ENCODE measurements around the gene NDUFV1. TPM values are rescaled to one million over a fixed set of nuclear protein-coding genes. Genes with fewer than 3 reads are reported as not detected.
A peak's percentile ranks its signal among the peaks of the same experiment; 100 is the strongest.

Gene NDUFV1
- total RNA-seq, 4 donors from 2014 or later = 143 to 233 (median 165) TPM

DNA sequence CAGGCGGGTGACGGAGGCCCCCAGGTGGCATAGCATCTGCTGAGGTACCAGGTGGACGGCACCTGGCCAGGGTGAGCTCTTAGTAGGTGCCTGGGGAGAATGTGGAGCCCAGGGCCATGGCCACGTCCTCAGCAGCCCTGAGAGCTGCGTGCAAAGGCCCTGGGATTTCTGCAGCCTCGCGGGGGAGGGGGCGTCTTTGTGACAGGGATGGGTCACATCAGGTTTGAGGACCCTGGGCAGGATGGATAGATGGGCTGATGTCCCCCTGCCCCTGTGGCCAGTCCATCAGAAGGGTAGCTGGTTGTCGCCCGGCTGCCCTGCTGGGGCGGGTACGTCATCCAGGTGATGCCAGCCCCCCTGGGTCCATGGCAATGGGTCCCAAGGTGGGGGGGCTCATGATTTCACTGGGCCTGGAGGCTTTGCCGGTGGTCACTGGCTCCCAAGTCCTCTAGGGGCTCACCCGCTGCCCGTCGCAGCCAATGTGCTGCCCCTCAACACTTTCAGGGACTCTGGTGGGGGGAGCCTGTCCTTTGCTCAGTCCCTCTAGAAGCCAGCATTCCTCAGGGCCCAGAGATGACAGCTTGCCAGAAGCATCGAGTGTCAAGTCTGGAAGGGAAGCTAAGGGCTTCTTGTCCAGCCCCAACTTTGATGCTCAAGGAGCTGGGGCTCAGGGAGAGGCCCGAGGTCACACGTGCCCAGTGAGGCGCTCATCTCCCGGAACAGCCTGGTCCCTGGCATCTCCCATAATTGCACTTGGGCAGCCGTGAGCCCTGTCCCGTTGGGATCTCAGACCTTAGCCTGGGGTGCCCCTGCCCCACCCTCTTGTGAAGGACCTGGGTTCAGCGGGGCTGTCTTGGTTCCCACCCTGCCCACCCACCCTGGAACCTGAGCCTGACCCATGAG, 32.0 kb downstream of the NDUFV1 start:
- no peak for DNase-seq (ENCODE audit: low spot score)
- ATAC-seq (ENCODE audit: low FRiP score) = no peak
- TF ChIP-seq, protein P1, sequence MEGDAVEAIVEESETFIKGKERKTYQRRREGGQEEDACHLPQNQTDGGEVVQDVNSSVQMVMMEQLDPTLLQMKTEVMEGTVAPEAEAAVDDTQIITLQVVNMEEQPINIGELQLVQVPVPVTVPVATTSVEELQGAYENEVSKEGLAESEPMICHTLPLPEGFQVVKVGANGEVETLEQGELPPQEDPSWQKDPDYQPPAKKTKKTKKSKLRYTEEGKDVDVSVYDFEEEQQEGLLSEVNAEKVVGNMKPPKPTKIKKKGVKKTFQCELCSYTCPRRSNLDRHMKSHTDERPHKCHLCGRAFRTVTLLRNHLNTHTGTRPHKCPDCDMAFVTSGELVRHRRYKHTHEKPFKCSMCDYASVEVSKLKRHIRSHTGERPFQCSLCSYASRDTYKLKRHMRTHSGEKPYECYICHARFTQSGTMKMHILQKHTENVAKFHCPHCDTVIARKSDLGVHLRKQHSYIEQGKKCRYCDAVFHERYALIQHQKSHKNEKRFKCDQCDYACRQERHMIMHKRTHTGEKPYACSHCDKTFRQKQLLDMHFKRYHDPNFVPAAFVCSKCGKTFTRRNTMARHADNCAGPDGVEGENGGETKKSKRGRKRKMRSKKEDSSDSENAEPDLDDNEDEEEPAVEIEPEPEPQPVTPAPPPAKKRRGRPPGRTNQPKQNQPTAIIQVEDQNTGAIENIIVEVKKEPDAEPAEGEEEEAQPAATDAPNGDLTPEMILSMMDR (IDR thresholded peaks at IDR 0.05) = no peak

DNA sequence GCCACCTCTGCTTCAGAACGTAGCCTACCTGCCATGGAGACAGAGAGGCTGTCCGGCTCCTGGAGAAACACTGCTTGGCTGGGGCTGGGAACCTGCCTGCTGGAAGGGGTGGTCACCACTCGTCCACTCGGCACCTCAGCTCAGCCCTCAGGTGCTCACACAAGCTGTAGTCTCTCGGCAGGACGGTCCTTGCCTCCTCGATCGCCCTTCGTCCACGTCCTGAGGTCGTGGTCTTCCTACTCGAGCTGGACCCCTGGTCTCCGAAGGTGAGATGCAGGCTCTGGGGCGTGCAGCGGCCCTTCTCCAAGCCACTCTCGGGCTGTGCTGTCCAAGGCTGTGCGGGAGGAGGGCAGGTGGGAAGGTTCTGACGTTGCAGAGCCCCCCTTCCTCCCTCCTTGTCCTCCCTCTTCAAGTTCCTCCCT, 32.7 kb downstream of the NDUFV1 start, which contains the start of gene TBX10:
Gene TBX10, minus strand, starts transcription at position 326 of the 422 bp plus-strand sequence. Its CDS starts 291 bp downstream, at position 35.
- ATAC-seq (ENCODE audit: low FRiP score) (no peak), DNase-seq (ENCODE audit: low spot score) (no peak)
- TF ChIP-seq, protein P1 (IDR thresholded peaks at IDR 0.05) = no peak

DNA sequence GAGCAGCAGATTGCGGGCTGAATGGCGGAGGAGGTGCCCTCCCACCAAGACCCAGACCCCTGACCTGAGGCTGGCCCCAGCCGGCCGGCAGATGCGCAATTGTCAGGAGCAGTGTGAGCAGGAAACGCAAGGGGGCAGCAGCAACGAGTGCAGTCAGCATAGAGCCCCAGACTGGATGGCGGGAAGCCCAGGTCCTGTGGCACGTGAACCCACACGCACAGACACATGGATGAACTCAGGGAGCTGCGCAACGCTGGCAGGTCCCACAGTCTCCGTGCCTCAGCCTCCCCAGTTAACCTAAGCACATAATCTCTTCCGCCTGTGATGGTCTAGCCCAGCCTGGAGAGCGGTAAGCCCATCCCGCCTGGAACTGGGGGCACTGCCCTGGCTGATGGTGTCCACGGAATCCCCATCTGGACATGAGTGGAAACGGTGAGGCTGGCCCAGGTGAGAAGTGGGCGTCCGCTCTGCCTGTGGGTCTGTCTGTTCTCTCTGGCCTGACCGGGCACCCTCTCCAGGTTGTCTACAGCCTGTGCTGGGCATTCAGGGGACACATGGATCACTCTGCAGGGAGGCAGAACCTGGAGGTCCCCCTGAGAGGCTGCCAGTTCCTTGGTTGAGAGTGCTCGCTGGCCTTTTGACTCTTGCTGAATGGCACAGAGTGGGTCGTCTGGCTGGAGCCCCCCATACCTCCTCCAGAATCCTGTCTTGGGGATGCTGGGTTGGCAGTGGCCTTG, 33.5 kb downstream of the NDUFV1 start:
- ATAC-seq (ENCODE audit: low FRiP score) (peak; percentile 37), DNase-seq (ENCODE audit: low spot score) (no peak)
- TF ChIP-seq, protein P1 (IDR thresholded peaks at IDR 0.05) = no peak

DNA sequence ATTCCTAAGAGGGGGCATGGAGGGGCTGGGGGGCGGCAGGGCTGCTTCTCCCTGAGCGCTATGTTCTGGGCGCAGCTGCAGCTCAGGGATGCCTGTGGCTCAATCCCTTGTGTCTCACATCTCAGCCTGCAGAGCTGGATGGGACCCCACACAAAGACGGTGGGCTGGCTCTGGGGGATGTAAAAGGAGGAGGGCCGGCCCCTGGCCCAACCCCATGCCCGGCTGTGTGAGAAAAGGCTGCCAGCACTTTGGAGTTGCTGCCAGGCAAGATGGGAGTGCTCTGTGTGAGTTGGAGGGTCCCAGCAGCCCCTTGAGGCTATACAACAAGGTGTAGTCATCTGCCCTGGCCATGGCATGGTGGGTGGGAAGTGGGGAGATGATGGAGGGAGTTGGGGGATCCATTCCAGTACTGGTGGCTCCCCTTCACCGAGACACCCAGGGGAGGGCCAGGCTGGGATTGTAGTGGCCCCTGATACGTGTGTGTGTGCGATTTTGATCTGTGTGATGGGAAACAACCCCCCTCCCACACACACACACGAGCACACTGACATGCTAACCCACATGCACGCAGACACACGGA, 34.1 kb downstream of the NDUFV1 start:
- ATAC-seq (ENCODE audit: low FRiP score) (no peak), DNase-seq (ENCODE audit: low spot score) (no peak)
- TF ChIP-seq, protein P1 (IDR thresholded peaks at IDR 0.05) = no peak

DNA sequence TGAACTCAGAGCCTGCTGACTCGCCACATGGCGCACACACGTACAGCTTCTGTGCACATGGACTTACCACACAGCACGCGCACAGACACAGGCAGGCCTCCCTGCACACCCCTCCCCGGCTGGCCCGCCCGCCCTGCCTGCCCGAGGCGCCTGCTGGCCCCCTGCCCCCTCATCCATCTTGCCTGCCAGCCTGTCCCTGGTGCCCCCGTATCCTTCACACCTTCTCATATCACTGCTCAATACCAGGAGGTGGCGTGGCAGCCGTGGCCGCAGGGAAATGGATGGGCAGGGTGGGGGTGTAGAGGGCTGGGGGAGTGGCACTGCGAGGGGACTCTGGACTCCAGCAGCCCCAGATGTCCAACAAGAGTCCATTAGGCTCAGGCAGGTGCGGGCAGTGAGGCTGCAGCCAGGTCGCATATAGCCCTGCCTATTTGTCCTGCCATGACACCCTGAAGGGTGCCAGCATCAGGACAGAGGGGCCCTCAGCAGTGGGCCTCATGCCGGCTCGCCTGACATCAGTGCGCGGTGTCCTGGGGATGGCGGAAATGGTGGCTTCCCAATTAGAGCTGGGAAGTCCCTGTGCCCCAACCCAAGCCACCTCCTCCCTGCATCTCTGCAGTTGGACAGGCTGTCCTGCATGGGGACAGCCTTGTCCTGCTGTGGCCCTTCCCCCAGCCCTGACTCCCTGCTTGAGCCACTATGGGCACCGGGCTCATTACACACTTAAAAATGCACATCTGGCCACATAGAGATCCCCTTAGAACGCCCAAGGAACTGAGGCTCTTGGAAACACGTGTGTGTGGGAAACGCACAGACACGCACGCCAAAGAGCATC, 34.8 kb downstream of the NDUFV1 start:
- TF ChIP-seq, protein P1 (IDR thresholded peaks at IDR 0.05) = no peak
- DNase-seq (ENCODE audit: low spot score) = no peak
- no peak for ATAC-seq (ENCODE audit: low FRiP score)
